Left ventricle myocardium superior (tissue), 1 donor: ENCODE results near the gene MED13L. TPM values are rescaled to one million over a fixed set of nuclear protein-coding genes. Genes with fewer than 3 reads are reported as not detected.

Experiments used
- ATAC-seq: fragments of 200-7000 bp; cut with Tn5 transposase; one replicate; pipeline ENCODE4 v1.9.1; 2020; ENCODE audit warnings: mild to moderate bottlenecking, moderate library complexity
- DNase-seq: peaks from one replicate; pipeline ENCODE4 v3.0.0-alpha.2; 2020
- intact Hi-C: fragments of 100-400 bp; cut with micrococcal nuclease; formaldehyde crosslinking; loops from one replicate; pipeline ENCODE4 v1.11.0; 2022
- total RNA-seq: library from RNA; stranded (reverse); fragmentation: NEBNext Ultra II Directional; extraction: Animal tissue kit (Norgen Biotek cat#: 25700); gene quantifications from one replicate; pipeline ENCODE4 v1.2.1, GENCODE V29; 2021
- donor health status: DM: no; HTN: yes; CAD: no; lungs with severe emphysema.

Gene MED13L
- total RNA-seq, 1 donor from 2014 or later, result 64.0 TPM

- DNase-seq, result no peak
- no peak for ATAC-seq
- intact Hi-C loops, result loop anchor here (10.0 kb wide), 1 partner anchor 83 kb away; no protein-coding TSS in a partner anchor
Observed at GRCh38 chr12:116227811-116228210, 49.7 kb downstream of the MED13L start.

GRCh38 chr12:116226026-116226425, 51.5 kb downstream of the MED13L start:
- intact Hi-C loops, result loop anchor here (10.0 kb wide), 1 partner anchor 81 kb away; no protein-coding TSS in a partner anchor
- DNase-seq (no peak), ATAC-seq (no peak)

GRCh38 chr12:116222358-116222757, 55.1 kb downstream of the MED13L start:
- peak; percentile 85 for ATAC-seq
- DNase-seq, result no peak
- intact Hi-C loops, result loop anchor here (10.0 kb wide), 1 partner anchor 78 kb away; no protein-coding TSS in a partner anchor

GRCh38 chr12:116220756-116221155, 56.7 kb downstream of the MED13L start:
- DNase-seq, result no peak
- no peak for ATAC-seq
- intact Hi-C loops, result loop anchor here (10.0 kb wide), 1 partner anchor 76 kb away; no protein-coding TSS in a partner anchor

- intact Hi-C loops, result no loop called here
- DNase-seq, result no peak
- ATAC-seq, result no peak
Observed at GRCh38 chr12:116217045-116217735, 60.3 kb downstream of the MED13L start.

- no peak for DNase-seq
- intact Hi-C loops, result no loop called here
- ATAC-seq, result no peak
Observed at GRCh38 chr12:116216022-116216756, 61.3 kb downstream of the MED13L start.

GRCh38 chr12:116215023-116215422, 62.5 kb downstream of the MED13L start:
- DNase-seq, result no peak
- ATAC-seq, result no peak
- intact Hi-C loops, result no loop called here

- intact Hi-C loops, result no loop called here
- ATAC-seq (no peak), DNase-seq (no peak)
Observed at GRCh38 chr12:116213885-116214527, 63.5 kb downstream of the MED13L start.

- ATAC-seq (no peak), DNase-seq (no peak)
- intact Hi-C loops, result no loop called here
Observed at GRCh38 chr12:116213014-116213413, 64.5 kb downstream of the MED13L start.

- no peak for DNase-seq
- intact Hi-C loops, result no loop called here
- ATAC-seq, result no peak
Observed at GRCh38 chr12:116210762-116211161, 66.7 kb downstream of the MED13L start.

GRCh38 chr12:116210131-116210530, 67.4 kb downstream of the MED13L start:
- ATAC-seq, result no peak
- DNase-seq, result no peak
- intact Hi-C loops, result no loop called here

- intact Hi-C loops, result no loop called here
- ATAC-seq, result no peak
Observed at GRCh38 chr12:116209503-116209902, 68.0 kb downstream of the MED13L start.

GRCh38 chr12:116207274-116207673, 70.2 kb downstream of the MED13L start:
- intact Hi-C loops, result no loop called here
- DNase-seq (no peak), ATAC-seq (no peak)

More at GRCh38 chr12:116209503-116209902, 68.0 kb downstream of the MED13L start:
- no peak for DNase-seq

GRCh38 chr12:116206828-116207227, 70.7 kb downstream of the MED13L start:
- no peak for ATAC-seq

GRCh38 chr12:116204785-116205184, 72.7 kb downstream of the MED13L start:
- intact Hi-C loops, result no loop called here
- DNase-seq, result no peak
- ATAC-seq, result peak; percentile 63

More at GRCh38 chr12:116206828-116207227, 70.7 kb downstream of the MED13L start:
- intact Hi-C loops, result no loop called here
- no peak for DNase-seq

GRCh38 chr12:116204169-116204568, 73.3 kb downstream of the MED13L start:
- ATAC-seq, result peak; percentile 75
- no peak for DNase-seq
- intact Hi-C loops, result no loop called here

GRCh38 chr12:116202940-116203339, 74.6 kb downstream of the MED13L start:
- intact Hi-C loops, result no loop called here
- ATAC-seq, result no peak
- DNase-seq, result no peak

GRCh38 chr12:116202433-116202832, 75.1 kb downstream of the MED13L start:
- intact Hi-C loops, result no loop called here
- ATAC-seq, result no peak
- no peak for DNase-seq

GRCh38 chr12:116201908-116202307, 75.6 kb downstream of the MED13L start:
- no peak for DNase-seq
- ATAC-seq, result no peak
- intact Hi-C loops, result no loop called here

GRCh38 chr12:116201359-116201758, 76.1 kb downstream of the MED13L start:
- ATAC-seq, result no peak
- DNase-seq, result no peak
- intact Hi-C loops, result no loop called here
